GM21367 (cell line): ENCODE data around the gene CPN1.
A peak's percentile ranks its signal among the peaks of the same experiment; 100 is the strongest.
"Not testable (repeated sequence)": the region's sequence is repeated elsewhere in the genome, so short reads cannot be mapped to it uniquely, and the experiment has no call there.

Experiments
- ATAC-seq: cut with Tn5 transposase; IDR thresholded peaks from one replicate; pipeline ENCODE4 v1.9.1; 2021; ENCODE audit not compliant: unreplicated experiment

The CPN1 gene

GRCh38 chr10:100082276-100082675 lies 607 bp upstream of the CPN1 start:
- not testable (repeated sequence) for ATAC-seq

- ATAC-seq, result no peak
Observed at GRCh38 chr10:100076750-100077149, 4.9 kb downstream of the CPN1 start.

- ATAC-seq, result no peak
Observed at GRCh38 chr10:100075426-100076220, 6.0 kb downstream of the CPN1 start.

GRCh38 chr10:100072514-100072913 lies 9.2 kb downstream of the CPN1 start:
- no peak for ATAC-seq

GRCh38 chr10:100071529-100071928 lies 10.1 kb downstream of the CPN1 start:
- no peak for ATAC-seq

GRCh38 chr10:100067466-100067865 lies 14.2 kb downstream of the CPN1 start:
- no peak for ATAC-seq

GRCh38 chr10:100065084-100065660 lies 16.5 kb downstream of the CPN1 start:
- ATAC-seq, result no peak

- ATAC-seq, result no peak
Observed at GRCh38 chr10:100061401-100061800, 20.3 kb downstream of the CPN1 start.

GRCh38 chr10:100057948-100058347 lies 23.7 kb downstream of the CPN1 start:
- ATAC-seq, result no peak

- ATAC-seq, result no peak
Observed at GRCh38 chr10:100053686-100054460, 27.8 kb downstream of the CPN1 start.

- peak; percentile 54 for ATAC-seq
Observed at GRCh38 chr10:100046021-100046486, 35.6 kb downstream of the CPN1 start.

- no peak for ATAC-seq
Observed at GRCh38 chr10:100045592-100045991, 36.1 kb downstream of the CPN1 start.

GRCh38 chr10:100043796-100044195 lies 37.9 kb downstream of the CPN1 start:
- no peak for ATAC-seq

GRCh38 chr10:100043344-100043743 lies 38.3 kb downstream of the CPN1 start:
- no peak for ATAC-seq

GRCh38 chr10:100041306-100042002 lies 40.2 kb downstream of the CPN1 start:
- no peak for ATAC-seq

GRCh38 chr10:100038561-100039071 lies 43.1 kb downstream of the CPN1 start:
- no peak for ATAC-seq

GRCh38 chr10:100037758-100038315 lies 43.8 kb downstream of the CPN1 start:
- no peak for ATAC-seq

GRCh38 chr10:100036850-100037249 lies 44.8 kb downstream of the CPN1 start:
- ATAC-seq, result no peak

GRCh38 chr10:100033766-100034418 lies 47.8 kb downstream of the CPN1 start:
- ATAC-seq, result no peak

GRCh38 chr10:100027416-100027815 lies 54.3 kb downstream of the CPN1 start:
- no peak for ATAC-seq
